ENCODE measurements around the gene PCDH12. TPM values are rescaled to one million over a fixed set of nuclear protein-coding genes. Genes with fewer than 3 reads are reported as not detected.

PCDH12 gene
- total and polyA plus RNA-seq, 2 of the 8 experiments (the other 6 are each of a cell fraction or from before 2014, with no cell fraction given), result 0.06 to 0.17 TPM

- 97% methylated on average over 6 of the region's 6 CpGs; no CpG with 5 or more reads in 1 of the 2 experiments for WGBS, 2 experiments (ENCODE audit: extremely low coverage in 1 of 2, insufficient coverage in 1 of 2, insufficient read length in 1 of 2, insufficient replicate concordance in 2 of 2, low coverage in 1 of 2, low lambda C conversion rate in 2 of 2, missing lambda C conversion rate in 1 of 2)
- Histone ChIP-seq H3K4me2 (ENCODE audit: insufficient read depth in 1 of 2, low read depth in 2 of 2, low read length in 2 of 2) (no peak overlapping the region), H3K9ac (replicated peaks in 1 of 4; ENCODE audit: extremely low read depth in 1 of 4, low read depth in 3 of 4, low read length in 3 of 4) (no peak overlapping the region), H2BK12ac (ENCODE audit: low read depth, low read length) (no peak overlapping the region), H3K4me1 (replicated peaks in 1 of 4; ENCODE audit: control insufficient read depth in 3 of 4, insufficient read depth in 4 of 4, low read length in 3 of 4) (peaks cover 0 to 10% (median 7%) of the 10 kb centered on the region in 4 experiments; a peak in 5 of 7 replicates), H3K4me3 (ENCODE audit: extremely low read depth in 1 of 4, insufficient read depth in 2 of 4, low read depth in 3 of 4, low read length in 4 of 4) (no peak overlapping the region), H3K56ac (replicated peaks; ENCODE audit: insufficient read length, low read depth, low read length) (no peak overlapping the region), H3K79me1 (ENCODE audit: low read depth, low read length) (no peaks in the 10 kb centered on the region), H3K27me3 (replicated peaks in 1 of 4; ENCODE audit: control insufficient read depth in 3 of 4, extremely low read depth in 1 of 4, insufficient read depth in 3 of 4, low read length in 3 of 4) (no peaks in the 10 kb centered on the region; a peak in 1 of 7 replicates), H3K18ac (ENCODE audit: extremely low read depth, low read length) (no peak overlapping the region), H3K27ac (ENCODE audit: low read depth, low read length) (no peak overlapping the region), H4K91ac (replicated peaks; ENCODE audit: insufficient read length, low read length) (no peak overlapping the region), H2BK20ac (ENCODE audit: low read length) (no peak overlapping the region), H2BK120ac (replicated peaks; ENCODE audit: low read depth, low read length) (no peak overlapping the region), H3K23ac (ENCODE audit: insufficient read length) (no peak overlapping the region), H2AFZ (ENCODE audit: low read length) (no peak overlapping the region), H2BK15ac (ENCODE audit: low read length) (no peak overlapping the region), H2AK5ac (ENCODE audit: low read depth, low read length) (no peak overlapping the region), H4K8ac (ENCODE audit: extremely low read depth, insufficient read depth, low read length) (no peak overlapping the region), H3K4ac (replicated peaks; ENCODE audit: insufficient read length, low read depth, low read length) (no peak overlapping the region), H3K36me3 (ENCODE audit: control insufficient read depth in 2 of 4, insufficient read depth in 4 of 4, low read length in 3 of 4) (peaks cover 7 to 25% (median 22%) of the 10 kb centered on the region in 4 experiments), H3K23me2 (ENCODE audit: low read depth, low read length) (no peaks in the 10 kb centered on the region), H2BK5ac (ENCODE audit: low read depth, low read length) (no peak overlapping the region), H3K9me3 (ENCODE audit: insufficient read depth in 2 of 2, low read depth in 1 of 2, low read length in 1 of 2) (no peaks in the 10 kb centered on the region), H3K14ac (ENCODE audit: insufficient read length) (no peak overlapping the region), H4K5ac (ENCODE audit: insufficient read length, low read depth, low read length) (no peak overlapping the region), H3K79me2 (ENCODE audit: control insufficient read depth in 1 of 2, insufficient read depth in 2 of 2, low read length in 2 of 2) (no peaks in the 10 kb centered on the region), H4K20me1 (replicated peaks in 1 of 2; ENCODE audit: control insufficient read depth in 1 of 2, insufficient read depth in 2 of 2, low read length in 2 of 2) (peaks cover 0 to 2% of the 10 kb centered on the region in 2 experiments)
- TF ChIP-seq NANOG (IDR thresholded peaks at IDR 0.05; ENCODE audit: insufficient read depth, low read depth, low read length, poor library complexity, severe bottlenecking) (no peak), ATF2 (IDR thresholded peaks at IDR 0.05; ENCODE audit: low read length) (no peak), POU5F1 (IDR thresholded peaks at IDR 0.05; ENCODE audit: low read depth, low read length) (no peak), RNF2 (IDR thresholded peaks at IDR 0.05; ENCODE audit: borderline replicate concordance, low read depth, low read length, missing control alignments, poor library complexity, severe bottlenecking) (no peak), TCF12 (IDR thresholded peaks at IDR 0.05; ENCODE audit: low read depth, low read length) (no peak), BRCA1 (IDR thresholded peaks at IDR 0.05; ENCODE audit: low read depth, low read length) (no peak), TAF1 (IDR thresholded peaks at IDR 0.05; ENCODE audit: low read depth, low read length) (no peak)
- FAIRE-seq (no peak), DNase-seq (ENCODE audit: low read depth in 1 of 2, low spot score in 2 of 2) (no peak)
- CTCF ChIA-PET (ENCODE audit: partially characterized antibody), result interaction anchor here (0.8 to 20.8 kb wide), 13 partner anchors 12 to 297 kb away, joined by 3 to 324 read pairs (median 7); partner anchors contain the start of genes PCDH12 and RNF14
- POLR2A ChIA-PET (ENCODE audit: partially characterized antibody), result interaction anchor here (0.7 to 9.2 kb wide), 11 partner anchors 9 to 71 kb away, joined by 3 to 121 read pairs (median 4); partner anchors contain the start of genes DELE1, GNPDA1, PCDH12 and RNF14
Observed at GRCh38 chr5:141941779-141942178, 16.2 kb downstream of the PCDH12 start.
